GM12801 (cell line): Measurements from ENCODE around the gene RASSF10.

Experiments used
- CTCF ChIP-seq: IDR thresholded peaks from one replicate; pipeline ENCODE4 v1.5.1; 2011; ENCODE audit warnings: control low read depth; ENCODE audit not compliant: insufficient read length; ENCODE audit errors: extremely low read depth

RASSF10 gene

GRCh38 chr11:12968101-12968500, 41.0 kb upstream of the RASSF10 start:
- no peak for TF ChIP-seq CTCF

GRCh38 chr11:12968826-12969225, 40.3 kb upstream of the RASSF10 start:
- no peak for TF ChIP-seq CTCF

GRCh38 chr11:12971955-12972354, 37.2 kb upstream of the RASSF10 start:
- TF ChIP-seq CTCF = no peak

GRCh38 chr11:12973528-12974181, 35.5 kb upstream of the RASSF10 start:
- TF ChIP-seq CTCF = no peak

- no peak for TF ChIP-seq CTCF
Observed at GRCh38 chr11:12975195-12975594, 33.9 kb upstream of the RASSF10 start.

- no peak for TF ChIP-seq CTCF
Observed at GRCh38 chr11:12979928-12980689, 29.0 kb upstream of the RASSF10 start.

GRCh38 chr11:12981676-12982522, 27.2 kb upstream of the RASSF10 start:
- TF ChIP-seq CTCF = no peak
